Transverse colon (tissue), 4 donors: Measurements from ENCODE around the gene ADK. TPM values are rescaled to one million over a fixed set of nuclear protein-coding genes. Genes with fewer than 3 reads are reported as not detected.

Experiments used
- DNase-seq: peaks from one replicate; pipeline ENCODE4 v3.0.0-alpha.2; 2019
- H3K27ac ChIP-seq, 4 donors: fragments of 200-600 bp; sonication (generic); 2 replicates each; pipeline ENCODE4 v1.5.1; 2016 to 2018; ENCODE audit warnings: inconsistent platforms in 4 of 4
- H3K27me3 ChIP-seq: fragments of 200-600 bp; sonication (generic); 2 replicates; pipeline ENCODE4 v1.5.1; 2017; ENCODE audit warnings: inconsistent platforms
- H3K36me3 ChIP-seq, 4 donors: fragments of 200-600 bp; sonication (generic); 2 replicates each; pipeline ENCODE4 v1.5.1; 2017 to 2019; ENCODE audit warnings: inconsistent platforms in 4 of 4
- H3K4me1 ChIP-seq, 4 donors: fragments of 200-600 bp; sonication (generic); 2 replicates each; pipeline ENCODE4 v1.5.1; 2017 to 2020; ENCODE audit warnings: inconsistent platforms in 4 of 4
- H3K4me3 ChIP-seq, 4 donors: fragments of 200-600 bp; sonication (generic); 1 replicate in 1 of 4; 2 replicates in 3 of 4; pipeline versions ENCODE4 v1.5.1 to v1.6.1; 2017 to 2019; ENCODE audit warnings: inconsistent platforms in 4 of 4
- H3K9me3 ChIP-seq, 2 donors: fragments of 200-600 bp; sonication (generic); 2 replicates each; pipeline ENCODE4 v1.5.1; 2017 to 2019; ENCODE audit warnings: inconsistent platforms in 2 of 2
- EP300 ChIP-seq: sonication (generic); formaldehyde crosslinking; IDR thresholded peaks from one replicate; pipeline ENCODE4 v1.6.1; 2017; ENCODE audit warnings: antibody characterized with exemption, low read depth
- POLR2A ChIP-seq: fragments of 450-650 bp; IDR thresholded peaks from one replicate; pipeline ENCODE4 v1.6.1; 2016; ENCODE audit warnings: antibody characterized with exemption, mild to moderate bottlenecking, moderate library complexity
- POLR2AphosphoS5 ChIP-seq, 3 donors: sonication (generic); formaldehyde crosslinking; IDR thresholded peaks; one replicate each; pipeline ENCODE4 v1.6.1; 2016; ENCODE audit warnings: antibody characterized with exemption in 3 of 3
- WGBS, 2 donors: methylation state at CpG; one replicate each; pipeline ENCODE4 v1.1.5; 2018; ENCODE audit warnings: low coverage in 1 of 2; 5-methylcytosine and 5-hydroxymethylcytosine counted together
- in situ Hi-C, 4 donors: fragments of 200-750 bp; cut with MboI; loops; one replicate each; pipeline versions ENCODE4 v1.15.0 to v1.15.1; 2017; ENCODE audit warnings: low sequenced_read_pairs in 3 of 4, low pct_ligation_motif_present in 1 of 4, low pct_unique_long_range_greater_than_20kb in 1 of 4
- intact Hi-C: fragments of 100-400 bp; cut with DNase I; formaldehyde crosslinking; loops from one replicate; pipeline ENCODE4 v1.15.1; 2023; ENCODE audit warnings: low total_unique reads
- total RNA-seq, 4 donors: library from RNA; depleted of rRNA; stranded (reverse); fragments of >200 nt; gene quantifications; one replicate each; pipeline ENCODE4 v1.1.0, GENCODE V29; 2016
- TF ChIP-seq, protein P1 (sequence below), 5 experiments: fragments of 200-600 bp in 3 of 5; fragments of 450-650 bp in 2 of 5; sonication (generic) in 3 of 5; IDR thresholded peaks; 1 replicate in 2 of 5; 2 replicates in 3 of 5; pipeline ENCODE4 v1.5.1; 2016 to 2017; ENCODE audit warnings: antibody characterized with exemption in 5 of 5, inconsistent platforms in 3 of 5, mild to moderate bottlenecking in 2 of 5, moderate library complexity in 1 of 5

The ADK gene
- total RNA-seq, 4 donors from 2014 or later, result 6.8 to 25.2 (median 14.8) TPM

DNA sequence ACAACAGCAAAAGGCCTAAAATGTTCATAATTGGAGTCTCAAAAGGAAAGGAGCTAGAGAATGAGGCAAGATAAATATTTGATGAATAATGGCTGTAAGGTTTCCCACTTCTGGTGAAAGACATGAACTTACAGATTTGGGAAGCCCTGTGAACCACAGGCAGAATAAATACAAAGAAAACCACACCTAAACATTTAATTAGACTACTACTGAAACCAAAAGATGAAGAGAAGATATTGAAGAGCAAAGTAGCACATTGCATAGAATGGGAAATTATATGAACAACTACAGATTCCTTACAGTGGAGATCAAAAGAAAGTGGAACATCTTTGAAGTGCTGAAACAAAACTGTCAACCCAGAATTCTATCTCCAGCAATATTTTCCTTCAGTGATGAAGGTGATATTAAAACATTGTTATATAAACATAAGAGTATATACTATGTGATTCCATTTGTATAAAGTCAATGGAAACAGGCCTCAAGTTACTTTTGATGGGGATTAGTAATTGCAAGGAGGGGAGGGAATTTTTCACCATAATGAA lies 484.0 kb downstream of the ADK start:
- Histone ChIP-seq H3K4me1 (peaks cover 0 to 1% (median under 1%) of the 10 kb centered on the region in 4 donors), H3K36me3 (peaks cover 0 to 15% (median 0%) of the 10 kb centered on the region in 4 donors), H3K27me3 (no peaks in the 10 kb centered on the region), H3K27ac (no peak overlapping the region), H3K9me3 (peaks cover 8 to 13% of the 10 kb centered on the region in 2 donors), H3K4me3 (no peak overlapping the region)
- intact Hi-C loops, result no loop called here
- in situ Hi-C loops, result no loop called here
- TF ChIP-seq, protein P1, sequence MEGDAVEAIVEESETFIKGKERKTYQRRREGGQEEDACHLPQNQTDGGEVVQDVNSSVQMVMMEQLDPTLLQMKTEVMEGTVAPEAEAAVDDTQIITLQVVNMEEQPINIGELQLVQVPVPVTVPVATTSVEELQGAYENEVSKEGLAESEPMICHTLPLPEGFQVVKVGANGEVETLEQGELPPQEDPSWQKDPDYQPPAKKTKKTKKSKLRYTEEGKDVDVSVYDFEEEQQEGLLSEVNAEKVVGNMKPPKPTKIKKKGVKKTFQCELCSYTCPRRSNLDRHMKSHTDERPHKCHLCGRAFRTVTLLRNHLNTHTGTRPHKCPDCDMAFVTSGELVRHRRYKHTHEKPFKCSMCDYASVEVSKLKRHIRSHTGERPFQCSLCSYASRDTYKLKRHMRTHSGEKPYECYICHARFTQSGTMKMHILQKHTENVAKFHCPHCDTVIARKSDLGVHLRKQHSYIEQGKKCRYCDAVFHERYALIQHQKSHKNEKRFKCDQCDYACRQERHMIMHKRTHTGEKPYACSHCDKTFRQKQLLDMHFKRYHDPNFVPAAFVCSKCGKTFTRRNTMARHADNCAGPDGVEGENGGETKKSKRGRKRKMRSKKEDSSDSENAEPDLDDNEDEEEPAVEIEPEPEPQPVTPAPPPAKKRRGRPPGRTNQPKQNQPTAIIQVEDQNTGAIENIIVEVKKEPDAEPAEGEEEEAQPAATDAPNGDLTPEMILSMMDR (IDR thresholded peaks at IDR 0.05), result no peak
- TF ChIP-seq POLR2AphosphoS5 (IDR thresholded peaks at IDR 0.05) (no peak), POLR2A (no peak), EP300 (no peak)
- DNase-seq, result no peak

DNA sequence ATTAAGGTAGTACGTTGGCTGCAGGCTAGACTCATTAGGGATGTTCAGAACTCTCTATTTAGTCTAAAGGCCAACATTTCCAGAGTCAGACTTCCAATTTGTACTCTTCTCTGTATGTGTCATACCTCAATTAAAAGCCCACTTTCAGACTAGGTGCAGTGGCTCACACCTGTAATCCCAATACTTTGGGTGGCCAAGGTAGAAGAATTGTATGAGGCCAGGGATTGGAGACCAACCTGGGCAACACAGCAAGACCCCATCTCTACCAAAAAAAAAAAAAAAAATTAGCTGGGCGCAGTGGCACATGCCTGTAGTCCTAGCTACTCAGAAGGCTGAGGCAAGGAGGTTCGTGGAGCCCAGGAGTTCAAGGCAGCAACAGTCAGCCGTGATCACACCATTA lies 484.6 kb downstream of the ADK start:
- no peak for DNase-seq

DNA sequence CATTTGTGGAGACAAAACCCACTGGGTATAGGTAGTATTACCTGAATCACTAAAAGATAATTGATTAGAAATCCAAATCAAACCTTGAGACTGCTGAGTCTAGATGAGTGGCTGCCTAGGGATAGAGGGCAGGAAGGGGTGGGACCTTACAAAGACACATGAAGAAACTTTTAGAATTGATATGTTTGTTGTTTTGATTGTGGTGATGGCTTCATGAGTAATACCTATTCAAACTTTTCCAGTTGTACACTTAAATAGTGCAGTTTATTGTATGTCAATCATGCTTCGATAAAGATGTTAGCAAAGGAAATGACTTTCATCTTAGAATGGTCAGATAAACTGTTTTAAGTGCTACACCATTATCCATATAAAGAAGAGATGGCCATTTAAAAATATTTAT lies 486.7 kb downstream of the ADK start:
- 83 to 93% methylated on average over 1 of the region's 1 CpG for WGBS, 2 donors

More for the DNA sequence above, 484.6 kb downstream of the ADK start:
- no peak overlapping the region for H3K4me3 ChIP-seq
- H3K36me3 ChIP-seq, result peaks cover 0 to 15% (median 0%) of the 10 kb centered on the region in 4 donors
- no peaks in the 10 kb centered on the region for H3K27me3 ChIP-seq
- TF ChIP-seq, protein P1 (IDR thresholded peaks at IDR 0.05), result no peak
- no peak for TF ChIP-seq POLR2AphosphoS5 (IDR thresholded peaks at IDR 0.05)
- no peak for TF ChIP-seq POLR2A
- TF ChIP-seq EP300, result no peak
- WGBS, 2 donors, result 94 to 100% methylated on average over 1 to 4 of the region's 4 CpGs
- peaks cover 0 to 7% (median 4%) of the 10 kb centered on the region in 4 donors for H3K4me1 ChIP-seq
- H3K9me3 ChIP-seq, result peaks cover 8 to 13% of the 10 kb centered on the region in 2 donors
- intact Hi-C loops (no loop called here), in situ Hi-C loops (no loop called here)
- H3K27ac ChIP-seq, result no peak overlapping the region

DNA sequence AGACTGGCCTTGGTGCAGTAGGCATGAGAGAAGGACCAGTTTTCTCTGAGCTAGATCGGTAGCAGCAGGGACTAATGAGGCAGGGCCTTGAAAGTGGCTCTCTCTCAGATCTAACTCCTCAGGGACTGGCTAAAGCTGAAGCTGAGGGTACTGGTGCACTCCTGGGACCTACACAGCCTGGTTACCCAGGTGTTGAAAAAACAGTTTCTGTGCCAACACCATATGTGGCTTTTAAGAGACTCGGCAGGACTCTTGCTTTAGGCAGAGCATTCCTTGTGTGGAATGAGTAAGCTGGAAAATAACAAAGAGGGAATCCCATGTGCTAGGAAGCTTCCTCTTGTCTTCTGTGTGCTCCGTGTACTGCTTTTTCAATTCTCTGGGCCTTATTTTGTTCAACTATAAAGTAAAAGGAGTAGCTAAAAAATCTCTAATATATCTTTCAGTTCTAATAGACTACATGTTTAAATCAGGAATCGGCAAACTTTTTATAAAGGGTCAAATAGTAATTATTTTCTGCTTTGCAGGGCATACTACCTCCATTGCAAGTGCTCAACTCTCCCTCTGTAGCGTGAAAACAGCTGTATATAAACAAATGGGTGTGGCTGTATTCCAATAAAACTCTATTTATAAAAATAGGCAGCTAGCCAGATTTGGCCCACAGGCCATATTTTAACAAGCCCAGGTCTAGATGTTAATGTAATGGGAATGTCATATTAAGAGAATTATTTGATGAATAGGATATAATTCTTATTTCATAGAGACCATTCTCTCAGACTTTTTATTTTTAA lies 489.3 kb downstream of the ADK start:
- TF ChIP-seq POLR2AphosphoS5 (IDR thresholded peaks at IDR 0.05), result no peak
- TF ChIP-seq EP300, result no peak
- TF ChIP-seq POLR2A, result no peak
- TF ChIP-seq, protein P1 (IDR thresholded peaks at IDR 0.05), result no peak
- no peak for DNase-seq
- Histone ChIP-seq H3K27me3 (no peaks in the 10 kb centered on the region), H3K36me3 (no peaks in the 10 kb centered on the region), H3K4me1 (peaks cover 0 to 12% (median 4%) of the 10 kb centered on the region in 4 donors), H3K27ac (peak overlapping the region in 2 of 4 donors; percentile 2 to 13), H3K4me3 (no peak overlapping the region), H3K9me3 (no peaks in the 10 kb centered on the region)
- 49 to 64% methylated on average over 4 to 5 of the region's 5 CpGs for WGBS, 2 donors
- in situ Hi-C loops, result no loop called here
- intact Hi-C loops, result no loop called here

More for the DNA sequence above, 486.7 kb downstream of the ADK start:
- no peaks in the 10 kb centered on the region for H3K27me3 ChIP-seq
- no peak overlapping the region for H3K27ac ChIP-seq
- in situ Hi-C loops (no loop called here), intact Hi-C loops (no loop called here)
- TF ChIP-seq, protein P1 (IDR thresholded peaks at IDR 0.05), result no peak
- TF ChIP-seq POLR2A, result no peak
- no peak for TF ChIP-seq EP300
- TF ChIP-seq POLR2AphosphoS5 (IDR thresholded peaks at IDR 0.05), result no peak
- no peak overlapping the region for H3K4me3 ChIP-seq
- H3K4me1 ChIP-seq, result peaks cover 0 to 12% (median 4%) of the 10 kb centered on the region in 4 donors
- peaks cover 8 to 13% of the 10 kb centered on the region in 2 donors for H3K9me3 ChIP-seq
- DNase-seq, result no peak
- H3K36me3 ChIP-seq, result peaks cover 0 to 4% (median 0%) of the 10 kb centered on the region in 4 donors
